GDM1 (cell line): ENCODE measurements around the gene SEC61A2.
A peak's percentile ranks its signal among the peaks of the same experiment; 100 is the strongest.
"Not testable (repeated sequence)": the region's sequence is repeated elsewhere in the genome, so short reads cannot be mapped to it uniquely, and the experiment has no call there.

Source experiments
- DNase-seq: peaks from one replicate; lab custom pipeline; 2025; lab: John Stamatoyannopoulos, UW

SEC61A2 gene

GRCh38 chr10:12160664-12161063 is 31.2 kb downstream of the SEC61A2 start:
- no peak for DNase-seq

- DNase-seq = no peak
These were observed 33.5 kb downstream of the SEC61A2 start for GRCh38 chr10:12162927-12163326.

GRCh38 chr10:12164085-12164484 is 34.6 kb downstream of the SEC61A2 start:
- no peak for DNase-seq

- DNase-seq = no peak
These were observed 35.6 kb downstream of the SEC61A2 start for GRCh38 chr10:12165036-12165435.

- no peak for DNase-seq
These were observed 36.7 kb downstream of the SEC61A2 start for GRCh38 chr10:12165999-12166775.

- DNase-seq = not testable (repeated sequence)
These were observed 42.0 kb downstream of the SEC61A2 start for GRCh38 chr10:12171512-12171911.

GRCh38 chr10:12177642-12178041 is 48.2 kb downstream of the SEC61A2 start:
- no peak for DNase-seq

- DNase-seq = no peak
These were observed 50.2 kb downstream of the SEC61A2 start for GRCh38 chr10:12179606-12180170.

- no peak for DNase-seq
These were observed 50.9 kb downstream of the SEC61A2 start for GRCh38 chr10:12180221-12180974.

- peak; percentile 92 for DNase-seq
These were observed 51.7 kb downstream of the SEC61A2 start for GRCh38 chr10:12181065-12181775.

- DNase-seq = no peak
These were observed 54.7 kb downstream of the SEC61A2 start for GRCh38 chr10:12184165-12184564.

GRCh38 chr10:12186323-12186722 is 56.8 kb downstream of the SEC61A2 start:
- peak; percentile 55 for DNase-seq

GRCh38 chr10:12187321-12187905 is 57.9 kb downstream of the SEC61A2 start:
- DNase-seq = no peak

GRCh38 chr10:12188656-12189055 is 59.2 kb downstream of the SEC61A2 start:
- DNase-seq = no peak

- DNase-seq = no peak
These were observed 59.9 kb downstream of the SEC61A2 start for GRCh38 chr10:12189426-12189825.

- DNase-seq = no peak
These were observed 62.2 kb downstream of the SEC61A2 start for GRCh38 chr10:12191715-12192114.

- no peak for DNase-seq
These were observed 63.7 kb downstream of the SEC61A2 start for GRCh38 chr10:12193193-12193592.

GRCh38 chr10:12194752-12195271 is 65.3 kb downstream of the SEC61A2 start:
- no peak for DNase-seq

GRCh38 chr10:12195281-12195602 is 65.8 kb downstream of the SEC61A2 start:
- no peak for DNase-seq

- DNase-seq = peak; percentile 79
These were observed 66.4 kb downstream of the SEC61A2 start, which contains the start of the genes CDC123 and NUDT5 for GRCh38 chr10:12195603-12196506. Gene CDC123, plus strand, starts transcription at chr10:12196188. Its CDS starts 58 bp downstream, at chr10:12196246. Gene NUDT5, minus strand, starts transcription at chr10:12195891. Its CDS starts 9,600 bp downstream, at chr10:12186291.
